Rectal smooth muscle tissue (tissue), 1 donor: Measurements from ENCODE around the gene REXO5.

Source experiments
- H3K27ac ChIP-seq: one replicate; pipeline ENCODE4 v1.7.0; 2013; ENCODE audit warnings: low read depth, low read length, inconsistent platforms
- H3K27me3 ChIP-seq: one replicate; pipeline ENCODE4 v1.7.0; 2013; ENCODE audit warnings: low read length; ENCODE audit not compliant: control insufficient read depth, insufficient read depth
- H3K36me3 ChIP-seq: one replicate; pipeline ENCODE4 v1.7.0; 2013; ENCODE audit warnings: low read length; ENCODE audit not compliant: control insufficient read depth, insufficient read depth
- H3K4me1 ChIP-seq: one replicate; pipeline ENCODE4 v1.7.0; 2013; ENCODE audit warnings: low read length; ENCODE audit not compliant: control insufficient read depth, insufficient read depth
- H3K4me3 ChIP-seq: one replicate; pipeline ENCODE4 v1.7.0; 2013; ENCODE audit warnings: low read length
- H3K9ac ChIP-seq: one replicate; pipeline ENCODE4 v1.7.0; 2013; ENCODE audit warnings: low read length

The REXO5 gene

GRCh38 chr16:20839504-20839903 lies 33.2 kb downstream of the REXO5 start:
- Histone ChIP-seq H3K9ac (no peak overlapping the region), H3K36me3 (peaks cover 5% of the 10 kb centered on the region), H3K27ac (no peak overlapping the region), H3K4me1 (no peaks in the 10 kb centered on the region), H3K4me3 (no peak overlapping the region), H3K27me3 (no peaks in the 10 kb centered on the region)

GRCh38 chr16:20844054-20844453 lies 37.7 kb downstream of the REXO5 start:
- Histone ChIP-seq H3K27ac (no peak overlapping the region), H3K9ac (no peak overlapping the region), H3K4me3 (no peak overlapping the region), H3K36me3 (peaks cover 2% of the 10 kb centered on the region), H3K4me1 (no peaks in the 10 kb centered on the region), H3K27me3 (no peaks in the 10 kb centered on the region)

GRCh38 chr16:20844588-20844987 lies 38.3 kb downstream of the REXO5 start:
- Histone ChIP-seq H3K27me3 (no peaks in the 10 kb centered on the region), H3K27ac (no peak overlapping the region), H3K4me1 (no peaks in the 10 kb centered on the region), H3K9ac (no peak overlapping the region), H3K4me3 (no peak overlapping the region), H3K36me3 (peaks cover 2% of the 10 kb centered on the region)

- no peak overlapping the region for H3K27ac ChIP-seq
- H3K27me3 ChIP-seq: no peaks in the 10 kb centered on the region
- H3K4me3 ChIP-seq: no peak overlapping the region
- peaks cover 11% of the 10 kb centered on the region for H3K4me1 ChIP-seq
- H3K9ac ChIP-seq: no peak overlapping the region
- no peaks in the 10 kb centered on the region for H3K36me3 ChIP-seq
These were observed 39.7 kb downstream of the REXO5 start for GRCh38 chr16:20846030-20846429.

GRCh38 chr16:20846551-20846950 lies 40.2 kb downstream of the REXO5 start:
- Histone ChIP-seq H3K4me1 (peaks cover 16% of the 10 kb centered on the region), H3K9ac (no peak overlapping the region), H3K27ac (no peak overlapping the region), H3K36me3 (no peaks in the 10 kb centered on the region), H3K27me3 (no peaks in the 10 kb centered on the region), H3K4me3 (no peak overlapping the region)

- no peak overlapping the region for H3K4me3 ChIP-seq
- no peaks in the 10 kb centered on the region for H3K36me3 ChIP-seq
- H3K4me1 ChIP-seq: peaks cover 19% of the 10 kb centered on the region
- no peaks in the 10 kb centered on the region for H3K27me3 ChIP-seq
- H3K27ac ChIP-seq: no peak overlapping the region
- no peak overlapping the region for H3K9ac ChIP-seq
These were observed 41.2 kb downstream of the REXO5 start for GRCh38 chr16:20847550-20847949.

GRCh38 chr16:20849589-20850390 lies 43.5 kb downstream of the REXO5 start:
- H3K36me3 ChIP-seq: no peaks in the 10 kb centered on the region
- no peak overlapping the region for H3K4me3 ChIP-seq
- H3K27ac ChIP-seq: peak overlapping the region; percentile 18
- no peak overlapping the region for H3K9ac ChIP-seq
- H3K27me3 ChIP-seq: no peaks in the 10 kb centered on the region
- peaks cover 19% of the 10 kb centered on the region for H3K4me1 ChIP-seq

- Histone ChIP-seq H3K27ac (peak overlapping the region; percentile 70), H3K36me3 (no peaks in the 10 kb centered on the region), H3K4me1 (peaks cover 19% of the 10 kb centered on the region), H3K27me3 (no peaks in the 10 kb centered on the region), H3K4me3 (no peak overlapping the region), H3K9ac (no peak overlapping the region)
These were observed 44.7 kb downstream of the REXO5 start for GRCh38 chr16:20850981-20851380.

GRCh38 chr16:20851601-20852000 lies 45.3 kb downstream of the REXO5 start:
- H3K4me1 ChIP-seq: peaks cover 19% of the 10 kb centered on the region
- no peaks in the 10 kb centered on the region for H3K36me3 ChIP-seq
- H3K9ac ChIP-seq: peak overlapping the region; percentile 5
- H3K27me3 ChIP-seq: no peaks in the 10 kb centered on the region
- H3K27ac ChIP-seq: peak overlapping the region; percentile 70
- no peak overlapping the region for H3K4me3 ChIP-seq

- Histone ChIP-seq H3K4me1 (peaks cover 19% of the 10 kb centered on the region), H3K4me3 (no peak overlapping the region), H3K27me3 (no peaks in the 10 kb centered on the region), H3K36me3 (no peaks in the 10 kb centered on the region), H3K27ac (no peak overlapping the region), H3K9ac (no peak overlapping the region)
These were observed 46.8 kb downstream of the REXO5 start for GRCh38 chr16:20853143-20853542.

GRCh38 chr16:20853981-20854620 lies 47.8 kb downstream of the REXO5 start:
- H3K27me3 ChIP-seq: no peaks in the 10 kb centered on the region
- peaks cover 19% of the 10 kb centered on the region for H3K4me1 ChIP-seq
- no peak overlapping the region for H3K4me3 ChIP-seq
- no peak overlapping the region for H3K9ac ChIP-seq
- H3K36me3 ChIP-seq: no peaks in the 10 kb centered on the region
- no peak overlapping the region for H3K27ac ChIP-seq

GRCh38 chr16:20854963-20855362 lies 48.6 kb downstream of the REXO5 start:
- Histone ChIP-seq H3K27ac (no peak overlapping the region), H3K4me3 (no peak overlapping the region), H3K36me3 (no peaks in the 10 kb centered on the region), H3K4me1 (peaks cover 19% of the 10 kb centered on the region), H3K27me3 (no peaks in the 10 kb centered on the region), H3K9ac (no peak overlapping the region)

- Histone ChIP-seq H3K27me3 (no peaks in the 10 kb centered on the region), H3K4me1 (no peaks in the 10 kb centered on the region), H3K9ac (no peak overlapping the region), H3K4me3 (no peak overlapping the region), H3K27ac (no peak overlapping the region), H3K36me3 (no peaks in the 10 kb centered on the region)
These were observed 51.0 kb downstream of the REXO5 start for GRCh38 chr16:20857281-20857680.
